ENCODE data around the gene MTFR2. TPM values are rescaled to one million over a fixed set of nuclear protein-coding genes. Genes with fewer than 3 reads are reported as not detected.

Gene MTFR2
- total RNA-seq, 6 experiments from 2014 or later = 2.6 to 6.8 (median 6.3) TPM

DNA sequence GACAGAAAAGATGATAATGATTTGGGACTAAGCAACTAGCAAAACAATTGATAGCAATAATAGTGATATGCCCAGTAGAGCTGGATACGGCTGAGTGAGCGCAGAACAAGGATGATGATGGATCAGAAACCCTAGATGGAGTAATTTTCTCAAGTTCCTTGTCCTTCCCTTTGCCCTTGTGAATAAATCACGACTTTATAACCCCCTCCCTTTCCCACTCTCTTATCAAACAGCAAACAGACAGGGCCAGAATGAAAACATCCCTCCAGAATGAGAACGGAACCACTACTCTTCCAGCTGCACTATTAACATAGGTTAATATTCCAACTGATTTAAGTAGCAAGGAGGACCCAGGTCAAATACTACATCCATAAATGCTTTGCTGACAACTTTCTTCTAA, 1.3 kb upstream of the MTFR2 start:
- peaks cover 11% of the 10 kb centered on the region for H3K36me3 Mint-ChIP-seq (ENCODE audit: low read depth)
- peak overlapping the region; percentile 97 for H3K4me3 Mint-ChIP-seq
- no peaks in the 10 kb centered on the region for H3K9me3 Mint-ChIP-seq
- DNase-seq = no peak
- peaks cover 52% of the 10 kb centered on the region for H3K4me1 Mint-ChIP-seq (ENCODE audit: low read depth)
- TF ChIP-seq, protein P1, sequence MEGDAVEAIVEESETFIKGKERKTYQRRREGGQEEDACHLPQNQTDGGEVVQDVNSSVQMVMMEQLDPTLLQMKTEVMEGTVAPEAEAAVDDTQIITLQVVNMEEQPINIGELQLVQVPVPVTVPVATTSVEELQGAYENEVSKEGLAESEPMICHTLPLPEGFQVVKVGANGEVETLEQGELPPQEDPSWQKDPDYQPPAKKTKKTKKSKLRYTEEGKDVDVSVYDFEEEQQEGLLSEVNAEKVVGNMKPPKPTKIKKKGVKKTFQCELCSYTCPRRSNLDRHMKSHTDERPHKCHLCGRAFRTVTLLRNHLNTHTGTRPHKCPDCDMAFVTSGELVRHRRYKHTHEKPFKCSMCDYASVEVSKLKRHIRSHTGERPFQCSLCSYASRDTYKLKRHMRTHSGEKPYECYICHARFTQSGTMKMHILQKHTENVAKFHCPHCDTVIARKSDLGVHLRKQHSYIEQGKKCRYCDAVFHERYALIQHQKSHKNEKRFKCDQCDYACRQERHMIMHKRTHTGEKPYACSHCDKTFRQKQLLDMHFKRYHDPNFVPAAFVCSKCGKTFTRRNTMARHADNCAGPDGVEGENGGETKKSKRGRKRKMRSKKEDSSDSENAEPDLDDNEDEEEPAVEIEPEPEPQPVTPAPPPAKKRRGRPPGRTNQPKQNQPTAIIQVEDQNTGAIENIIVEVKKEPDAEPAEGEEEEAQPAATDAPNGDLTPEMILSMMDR (IDR thresholded peaks at IDR 0.05) = no peak
- peak overlapping the region; percentile 86 for H3K27ac Mint-ChIP-seq
- H3K27me3 Mint-ChIP-seq (ENCODE audit: insufficient read depth) = peaks cover 8% of the 10 kb centered on the region

- TF ChIP-seq, protein P1 (IDR thresholded peaks at IDR 0.05) = no peak
- no peak for DNase-seq
- Mint-ChIP-seq H3K9me3 (no peaks in the 10 kb centered on the region), H3K36me3 (ENCODE audit: low read depth) (peaks cover 16% of the 10 kb centered on the region), H3K4me1 (ENCODE audit: low read depth) (peaks cover 52% of the 10 kb centered on the region), H3K4me3 (peak overlapping the region; percentile 97), H3K27ac (peak overlapping the region; percentile 86), H3K27me3 (ENCODE audit: insufficient read depth) (peaks cover 8% of the 10 kb centered on the region)
Observed at GRCh38 chr6:136250686-136251008, 536 bp upstream of the MTFR2 start.

DNA sequence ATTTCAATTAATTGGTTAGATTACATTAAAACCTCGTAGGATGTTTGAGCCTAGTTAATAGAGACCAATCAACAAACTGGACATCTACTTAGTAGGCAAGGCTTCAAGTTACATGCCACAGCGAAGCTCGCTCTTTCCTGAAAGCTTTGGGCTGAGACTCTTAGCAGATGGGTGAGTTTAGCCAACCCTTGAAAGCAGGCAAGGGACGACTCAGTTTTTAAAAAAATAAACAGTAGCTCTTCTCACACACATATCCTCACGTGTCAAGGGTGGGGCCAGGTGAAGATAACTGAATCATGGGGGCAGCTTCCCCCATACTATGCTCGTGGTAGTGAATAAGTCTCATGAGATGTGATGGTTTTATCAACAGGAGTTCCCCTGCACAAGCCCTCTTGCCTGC, 775 bp downstream of the MTFR2 start:
- DNase-seq = peak; percentile 18
- TF ChIP-seq, protein P1 (IDR thresholded peaks at IDR 0.05) = no peak
- peak overlapping the region; percentile 86 for H3K27ac Mint-ChIP-seq
- no peaks in the 10 kb centered on the region for H3K9me3 Mint-ChIP-seq
- peaks cover 56% of the 10 kb centered on the region for H3K4me1 Mint-ChIP-seq (ENCODE audit: low read depth)
- peaks cover 16% of the 10 kb centered on the region for H3K36me3 Mint-ChIP-seq (ENCODE audit: low read depth)
- peaks cover 8% of the 10 kb centered on the region for H3K27me3 Mint-ChIP-seq (ENCODE audit: insufficient read depth)
- peak overlapping the region; percentile 97 for H3K4me3 Mint-ChIP-seq

- Mint-ChIP-seq H3K4me1 (ENCODE audit: low read depth) (peaks cover 28% of the 10 kb centered on the region), H3K27ac (peak overlapping the region; percentile 43), H3K9me3 (no peaks in the 10 kb centered on the region), H3K4me3 (peak overlapping the region; percentile 15; the same call in 1 of the 2 replicates), H3K36me3 (ENCODE audit: low read depth) (peaks cover 29% of the 10 kb centered on the region), H3K27me3 (ENCODE audit: insufficient read depth) (no peaks in the 10 kb centered on the region)
- DNase-seq = peak; percentile 68
- TF ChIP-seq, protein P1 (IDR thresholded peaks at IDR 0.05) = no peak
Observed at GRCh38 chr6:136244061-136244616, 6.0 kb downstream of the MTFR2 start.

GRCh38 chr6:136236466-136237293, 13.4 kb downstream of the MTFR2 start:
- Mint-ChIP-seq H3K9me3 (no peaks in the 10 kb centered on the region), H3K27ac (no peak overlapping the region), H3K4me1 (ENCODE audit: low read depth) (peaks cover 8% of the 10 kb centered on the region), H3K4me3 (no peak overlapping the region), H3K36me3 (ENCODE audit: low read depth) (peaks cover 20% of the 10 kb centered on the region), H3K27me3 (ENCODE audit: insufficient read depth) (no peaks in the 10 kb centered on the region)
- TF ChIP-seq, protein P1 (IDR thresholded peaks at IDR 0.05) = no peak
- DNase-seq = no peak

Measured in HFFc6 (cell line).